ENCODE measurements around the gene ACOT11.

The ACOT11 gene

DNA sequence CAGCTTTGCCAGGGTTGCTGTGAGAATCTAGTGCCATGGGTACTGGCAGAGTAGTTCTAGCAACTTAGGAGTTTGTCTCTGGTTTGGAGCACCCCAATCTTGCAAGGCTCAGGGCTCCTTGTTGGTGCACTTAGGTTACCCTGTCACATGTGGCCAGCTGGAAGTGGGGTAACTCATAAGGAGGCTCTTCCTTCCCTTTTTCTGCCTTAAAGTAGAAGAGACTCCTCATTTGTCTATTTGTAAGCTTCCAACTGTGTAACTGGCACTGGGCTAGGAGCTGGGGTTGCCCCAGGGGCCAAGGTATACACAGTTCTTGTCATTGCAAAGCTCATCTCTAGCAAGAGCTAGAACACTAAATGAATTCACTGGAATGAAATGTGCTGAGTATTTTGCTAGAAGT is 104.1 kb downstream of the ACOT11 start:
- no peak for DNase-seq

DNA sequence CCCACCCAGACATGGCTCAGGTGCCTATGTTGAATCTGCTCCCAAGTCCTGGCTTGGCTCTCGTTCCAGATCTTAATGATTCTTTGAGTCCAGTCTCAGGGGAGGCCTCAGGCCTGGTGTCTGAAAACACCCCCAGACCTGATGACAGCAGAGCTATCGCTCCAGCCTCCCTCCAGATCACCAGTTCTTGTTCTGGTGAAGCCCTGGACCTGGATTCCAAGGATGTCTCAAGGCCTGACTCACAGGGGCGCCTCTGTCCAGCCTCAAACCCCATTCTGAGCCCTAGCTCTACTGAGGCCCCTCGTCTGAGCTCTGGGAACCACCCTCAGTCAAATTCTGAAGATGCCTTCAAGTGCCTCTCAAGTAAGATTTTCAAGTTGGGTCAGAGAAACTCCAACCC is 105.0 kb downstream of the ACOT11 start:
- DNase-seq = no peak

DNA sequence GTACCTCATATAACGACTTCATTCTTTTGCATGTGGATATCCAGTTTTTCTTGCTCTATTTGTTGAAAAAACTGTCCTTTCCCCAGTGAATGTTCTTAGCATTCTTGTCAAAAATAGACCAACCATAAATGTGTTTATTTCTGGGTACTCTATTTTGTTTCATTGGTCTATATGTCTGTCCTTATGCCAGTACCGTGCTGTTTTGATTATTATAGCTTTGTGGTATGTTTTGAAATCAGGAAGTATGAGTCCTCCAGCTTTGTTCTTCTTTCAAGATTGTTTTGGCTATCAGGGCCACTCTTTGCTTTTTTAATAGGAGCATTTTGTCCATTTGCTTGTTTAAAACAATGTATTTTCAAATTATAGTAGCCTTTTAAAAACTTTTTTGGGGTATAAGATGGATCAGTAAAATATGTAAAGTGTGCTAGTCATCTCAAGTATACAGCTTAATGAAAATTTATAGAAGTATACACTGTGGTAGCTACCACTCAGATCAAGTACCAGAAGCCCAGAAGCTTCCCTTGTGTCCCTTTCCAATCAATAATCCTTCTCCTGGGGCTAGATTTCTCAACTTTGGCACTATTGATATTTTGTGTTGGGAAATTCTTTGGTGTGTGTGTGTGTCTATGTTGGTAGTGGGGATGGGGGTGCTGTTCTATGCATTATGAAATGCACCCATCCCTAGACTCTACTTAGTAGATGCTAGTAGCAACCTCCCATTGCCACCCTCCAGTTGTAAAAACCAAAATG is 110.3 kb downstream of the ACOT11 start:
- no peak for DNase-seq
